Fibroblast of lung (primary cell): Measurements from ENCODE around the gene RETREG2.

Source experiments
- CTCF ChIP-seq, 2 donors: IDR thresholded peaks in 1 of 2; conservative IDR thresholded peaks in 1 of 2; 1 replicate in 1 of 2; 2 replicates in 1 of 2; pipeline ENCODE4 v1.5.1; 2011 to 2012; ENCODE audit warnings: low read length in 2 of 2, control low read depth in 1 of 2, inconsistent platforms in 1 of 2, low read depth in 1 of 2, mild to moderate bottlenecking in 1 of 2
- EZH2 ChIP-seq: IDR thresholded peaks from 2 replicates; pipeline ENCODE4 v1.5.1; 2012; ENCODE audit warnings: low read length, control low read depth, mild to moderate bottlenecking; ENCODE audit errors: missing control alignments

GRCh38 chr2:219206328-219207133 lies 28.5 kb downstream of the RETREG2 start, which contains the start of gene ZFAND2B:
- TF ChIP-seq CTCF (conservative IDR thresholded peaks at IDR 0.05 in 1 of 2, IDR thresholded peaks at IDR 0.05 in 1 of 2; ENCODE audit: low read depth in 1 of 2, low read length in 2 of 2) (no peak), EZH2 (no peak)
